Endodermal cell (in vitro differentiated cells): ENCODE results near the gene TMC8. TPM values are rescaled to one million over a fixed set of nuclear protein-coding genes. Genes with fewer than 3 reads are reported as not detected.

Source experiments
- DNase-seq: peaks from one replicate; pipeline ENCODE4 v3.0.0-alpha.2; 2017
- H3K27ac ChIP-seq: 2 replicates; pipeline ENCODE4 v1.5.1; 2013; ENCODE audit warnings: mild to moderate bottlenecking, low read depth, low read length, moderate library complexity
- H3K27me3 ChIP-seq: 2 replicates; pipeline ENCODE4 v1.6.1; 2013; ENCODE audit warnings: mild to moderate bottlenecking, low read length, moderate library complexity; ENCODE audit not compliant: insufficient read depth, control insufficient read depth, poor library complexity, severe bottlenecking
- H3K36me3 ChIP-seq: 2 replicates; pipeline ENCODE4 v1.7.0; 2013; ENCODE audit warnings: mild to moderate bottlenecking, low read length, moderate library complexity; ENCODE audit not compliant: control insufficient read depth, insufficient read depth
- H3K4me1 ChIP-seq: one replicate; pipeline ENCODE4 v1.7.0; 2013; ENCODE audit warnings: low read length; ENCODE audit not compliant: control insufficient read depth, insufficient read depth
- H3K4me3 ChIP-seq: 2 replicates; pipeline ENCODE4 v1.5.1; 2013; ENCODE audit warnings: mild to moderate bottlenecking, low read length, moderate library complexity
- H3K9ac ChIP-seq: 2 replicates; pipeline ENCODE4 v1.6.1; 2013; ENCODE audit warnings: mild to moderate bottlenecking, low read length, moderate library complexity; ENCODE audit not compliant: poor library complexity, severe bottlenecking; ENCODE audit errors: extremely low read depth
- H3K9me3 ChIP-seq: 2 replicates; pipeline ENCODE4 v1.6.1; 2013; ENCODE audit warnings: mild to moderate bottlenecking, low read length, moderate library complexity; ENCODE audit not compliant: control insufficient read depth
- H3K27ac Mint-ChIP-seq: 2 replicates; pipeline ENCODE4 v1.8.0; 2020; ENCODE audit warnings: mixed read lengths
- H3K27me3 Mint-ChIP-seq: 2 replicates; pipeline ENCODE4 v1.8.0; 2021; ENCODE audit warnings: mild to moderate bottlenecking, mixed read lengths; ENCODE audit not compliant: insufficient read depth
- H3K36me3 Mint-ChIP-seq: 2 replicates; pipeline ENCODE4 v1.8.0; 2020; ENCODE audit warnings: low read depth, mixed read lengths
- H3K4me1 Mint-ChIP-seq: 2 replicates; pipeline ENCODE4 v1.8.0; 2020; ENCODE audit warnings: mixed read lengths
- H3K4me3 Mint-ChIP-seq: 2 replicates; pipeline ENCODE4 v1.8.0; 2020; ENCODE audit warnings: mild to moderate bottlenecking, moderate library complexity, mixed read lengths
- H3K9me3 Mint-ChIP-seq: 2 replicates; pipeline ENCODE4 v1.8.0; 2020; ENCODE audit warnings: mild to moderate bottlenecking, mixed read lengths
- WGBS, 2 experiments: methylation state at CpG; one replicate each; pipeline versions ENCODE4 v1.1.5 to v1.1.7; 2013; ENCODE audit warnings: missing lambda C conversion rate in 2 of 2, mixed read lengths in 1 of 2; ENCODE audit not compliant: insufficient coverage in 1 of 2, insufficient read length in 1 of 2; 5-methylcytosine and 5-hydroxymethylcytosine counted together
- total RNA-seq, 2 donors: library from RNA; stranded (reverse); fragmentation: NEBNext Ultra II Directional in 1 of 2; extraction: Animal tissue kit (Norgen Biotek cat#: 25700) in 1 of 2; gene quantifications; 2 replicates in 1 of 2; 3 replicates in 1 of 2; pipeline ENCODE4 v1.2.1, GENCODE V29; 2021
- TF ChIP-seq, protein P1 (sequence below): fragments of 200-600 bp; sonication (generic); conservative IDR thresholded peaks from 2 replicates; pipeline ENCODE4 v1.5.0; 2021; ENCODE audit warnings: antibody characterized with exemption, mild to moderate bottlenecking

The TMC8 gene
- total RNA-seq, 2 donors from 2014 or later = 0.90 to 3.0 TPM

DNA sequence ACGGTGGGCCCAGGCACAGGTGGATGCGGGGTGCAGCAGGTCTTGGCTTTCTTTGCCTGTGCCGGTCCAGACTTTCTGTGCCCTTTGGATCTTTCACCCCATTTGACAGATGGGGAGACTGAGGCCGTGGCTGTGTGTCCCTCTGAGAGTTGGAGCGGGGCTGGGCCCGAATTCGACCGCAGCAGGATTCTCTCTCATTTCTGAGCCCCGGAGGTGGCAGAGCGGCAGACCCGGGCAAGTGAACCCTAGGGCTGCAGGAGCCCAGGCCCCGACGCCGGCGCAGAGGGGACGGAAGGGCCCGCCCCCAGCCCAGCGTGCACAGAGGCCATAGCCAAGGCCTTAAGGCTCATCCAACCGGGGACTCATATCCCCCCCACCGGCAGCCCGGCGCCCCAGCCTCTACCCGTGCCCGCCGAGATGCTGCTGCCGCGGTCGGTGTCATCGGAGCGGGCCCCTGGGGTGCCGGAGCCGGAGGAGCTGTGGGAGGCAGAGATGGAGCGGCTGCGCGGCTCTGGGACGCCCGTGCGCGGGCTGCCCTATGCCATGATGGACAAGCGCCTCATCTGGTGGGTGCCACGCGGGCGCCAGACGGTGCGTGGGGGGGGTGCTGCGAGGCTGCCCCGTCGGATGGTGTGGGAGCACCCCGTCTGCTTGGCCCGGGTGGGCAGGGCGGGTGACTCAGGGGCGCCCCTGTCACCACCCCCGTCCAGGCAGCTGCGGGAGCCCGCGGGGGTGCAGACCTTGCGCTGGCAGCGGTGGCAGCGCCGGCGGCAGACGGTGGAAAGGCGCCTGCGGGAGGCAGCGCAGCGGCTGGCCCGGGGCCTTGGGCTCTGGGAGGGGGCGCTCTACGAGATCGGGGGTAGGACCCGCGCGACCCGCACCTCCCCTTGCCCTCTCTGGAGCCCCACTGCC, 857 bp downstream of the TMC8 start:
- peak; percentile 81 for DNase-seq
- H3K9ac ChIP-seq = no peak overlapping the region
- H3K27me3 Mint-ChIP-seq = peaks cover 24% of the 10 kb centered on the region
- peaks cover 5% of the 10 kb centered on the region for H3K4me1 ChIP-seq
- TF ChIP-seq, protein P1, sequence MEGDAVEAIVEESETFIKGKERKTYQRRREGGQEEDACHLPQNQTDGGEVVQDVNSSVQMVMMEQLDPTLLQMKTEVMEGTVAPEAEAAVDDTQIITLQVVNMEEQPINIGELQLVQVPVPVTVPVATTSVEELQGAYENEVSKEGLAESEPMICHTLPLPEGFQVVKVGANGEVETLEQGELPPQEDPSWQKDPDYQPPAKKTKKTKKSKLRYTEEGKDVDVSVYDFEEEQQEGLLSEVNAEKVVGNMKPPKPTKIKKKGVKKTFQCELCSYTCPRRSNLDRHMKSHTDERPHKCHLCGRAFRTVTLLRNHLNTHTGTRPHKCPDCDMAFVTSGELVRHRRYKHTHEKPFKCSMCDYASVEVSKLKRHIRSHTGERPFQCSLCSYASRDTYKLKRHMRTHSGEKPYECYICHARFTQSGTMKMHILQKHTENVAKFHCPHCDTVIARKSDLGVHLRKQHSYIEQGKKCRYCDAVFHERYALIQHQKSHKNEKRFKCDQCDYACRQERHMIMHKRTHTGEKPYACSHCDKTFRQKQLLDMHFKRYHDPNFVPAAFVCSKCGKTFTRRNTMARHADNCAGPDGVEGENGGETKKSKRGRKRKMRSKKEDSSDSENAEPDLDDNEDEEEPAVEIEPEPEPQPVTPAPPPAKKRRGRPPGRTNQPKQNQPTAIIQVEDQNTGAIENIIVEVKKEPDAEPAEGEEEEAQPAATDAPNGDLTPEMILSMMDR = no peak
- no peak overlapping the region for H3K27ac Mint-ChIP-seq
- WGBS, 2 experiments = 45 to 52% methylated on average over 21 to 74 of the region's 74 CpGs
- H3K27ac ChIP-seq = no peak overlapping the region
- H3K36me3 ChIP-seq = no peaks in the 10 kb centered on the region
- H3K9me3 Mint-ChIP-seq = no peaks in the 10 kb centered on the region
- peaks cover under 1% of the 10 kb centered on the region for H3K36me3 Mint-ChIP-seq
- H3K27me3 ChIP-seq = peaks cover 7% of the 10 kb centered on the region
- peak overlapping the region; percentile 44 for H3K4me3 Mint-ChIP-seq
- no peak overlapping the region for H3K4me3 ChIP-seq
- H3K4me1 Mint-ChIP-seq = peaks cover 21% of the 10 kb centered on the region
- no peaks in the 10 kb centered on the region for H3K9me3 ChIP-seq

DNA sequence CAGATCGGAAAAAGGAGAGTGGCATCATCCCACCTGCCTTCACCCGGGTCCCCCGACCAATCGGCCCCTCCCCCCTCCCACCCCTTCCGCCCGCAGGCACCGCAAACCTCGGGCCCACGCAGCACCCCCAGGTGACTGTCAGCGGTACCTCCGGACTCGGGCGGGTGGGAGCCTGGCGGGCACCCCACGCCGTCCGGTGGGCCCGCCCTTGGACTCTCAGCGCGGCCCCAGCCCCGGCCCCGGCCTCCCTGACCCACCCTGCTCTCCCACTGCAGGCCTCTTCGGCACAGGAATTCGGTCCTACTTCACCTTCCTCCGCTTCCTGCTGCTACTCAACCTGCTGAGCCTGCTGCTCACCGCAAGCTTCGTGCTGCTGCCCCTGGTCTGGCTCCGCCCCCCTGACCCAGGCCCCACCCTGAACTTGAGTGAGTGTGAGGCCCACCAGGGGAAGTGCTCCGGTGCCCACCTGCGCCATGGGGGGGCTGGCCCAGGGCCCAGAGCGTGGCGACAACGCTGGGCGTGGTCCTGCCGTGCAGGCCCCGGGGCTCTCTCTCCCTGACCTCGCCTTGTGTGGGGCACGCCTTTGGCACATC, 1.6 kb downstream of the TMC8 start:
- no peaks in the 10 kb centered on the region for H3K9me3 Mint-ChIP-seq
- no peaks in the 10 kb centered on the region for H3K36me3 Mint-ChIP-seq
- H3K4me1 Mint-ChIP-seq = peaks cover 18% of the 10 kb centered on the region
- WGBS, 2 experiments = 37 to 45% methylated on average over 7 to 38 of the region's 38 CpGs
- no peak overlapping the region for H3K27ac Mint-ChIP-seq
- no peaks in the 10 kb centered on the region for H3K36me3 ChIP-seq
- peaks cover 24% of the 10 kb centered on the region for H3K27me3 Mint-ChIP-seq
- peaks cover 7% of the 10 kb centered on the region for H3K27me3 ChIP-seq
- TF ChIP-seq, protein P1 = peak; percentile 18
- no peak overlapping the region for H3K27ac ChIP-seq
- H3K9ac ChIP-seq = no peak overlapping the region
- peak; percentile 90 for DNase-seq
- no peaks in the 10 kb centered on the region for H3K9me3 ChIP-seq
- peak overlapping the region; percentile 44 for H3K4me3 Mint-ChIP-seq
- H3K4me3 ChIP-seq = no peak overlapping the region
- H3K4me1 ChIP-seq = peaks cover under 1% of the 10 kb centered on the region

DNA sequence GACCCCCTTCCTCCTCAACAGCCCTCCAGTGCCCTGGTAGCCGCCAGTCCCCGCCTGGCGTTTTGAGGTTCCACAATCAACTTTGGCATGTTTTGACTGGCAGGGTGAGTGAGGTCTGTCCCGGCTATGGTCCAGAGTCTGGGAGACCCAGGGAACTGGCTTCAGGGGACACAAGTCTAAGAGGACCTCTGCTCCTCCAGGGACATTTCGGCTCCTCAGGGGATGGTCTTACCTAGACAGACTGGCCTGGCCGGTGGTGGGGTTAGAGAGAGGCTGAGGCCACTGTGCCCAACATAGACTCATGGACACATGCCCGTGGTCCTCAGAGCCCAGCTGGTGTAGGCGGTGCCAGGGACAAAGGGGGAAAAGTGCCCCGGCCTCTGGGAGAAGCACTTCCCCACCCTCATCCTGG, 2.2 kb downstream of the TMC8 start:
- no peaks in the 10 kb centered on the region for H3K4me1 ChIP-seq
- no peak overlapping the region for H3K4me3 ChIP-seq
- no peaks in the 10 kb centered on the region for H3K36me3 Mint-ChIP-seq
- peaks cover 24% of the 10 kb centered on the region for H3K27me3 Mint-ChIP-seq
- peak overlapping the region; percentile 44 for H3K4me3 Mint-ChIP-seq
- peak; percentile 69 for DNase-seq
- no peak overlapping the region for H3K27ac ChIP-seq
- no peak overlapping the region for H3K27ac Mint-ChIP-seq
- no peaks in the 10 kb centered on the region for H3K36me3 ChIP-seq
- H3K9me3 Mint-ChIP-seq = no peaks in the 10 kb centered on the region
- H3K9ac ChIP-seq = no peak overlapping the region
- 92 to 95% methylated on average over 7 to 9 of the region's 9 CpGs for WGBS, 2 experiments
- H3K4me1 Mint-ChIP-seq = peaks cover 16% of the 10 kb centered on the region
- no peaks in the 10 kb centered on the region for H3K9me3 ChIP-seq
- peaks cover 7% of the 10 kb centered on the region for H3K27me3 ChIP-seq
- TF ChIP-seq, protein P1 = no peak
